Activated CD4-positive, alpha-beta T cell treated with anti-CD3 and anti-CD28 coated beads, Interleukin-2, amount 50 U/mL, for 16 hours (primary cell): ENCODE results near the gene CTNS.
"Not testable (repeated sequence)": the region's sequence is repeated elsewhere in the genome, so short reads cannot be mapped to it uniquely, and the experiment has no call there.

Experiments
- DNase-seq: peaks from one replicate; pipeline ENCODE4 v3.0.0-alpha.2; 2020

The CTNS gene

DNA sequence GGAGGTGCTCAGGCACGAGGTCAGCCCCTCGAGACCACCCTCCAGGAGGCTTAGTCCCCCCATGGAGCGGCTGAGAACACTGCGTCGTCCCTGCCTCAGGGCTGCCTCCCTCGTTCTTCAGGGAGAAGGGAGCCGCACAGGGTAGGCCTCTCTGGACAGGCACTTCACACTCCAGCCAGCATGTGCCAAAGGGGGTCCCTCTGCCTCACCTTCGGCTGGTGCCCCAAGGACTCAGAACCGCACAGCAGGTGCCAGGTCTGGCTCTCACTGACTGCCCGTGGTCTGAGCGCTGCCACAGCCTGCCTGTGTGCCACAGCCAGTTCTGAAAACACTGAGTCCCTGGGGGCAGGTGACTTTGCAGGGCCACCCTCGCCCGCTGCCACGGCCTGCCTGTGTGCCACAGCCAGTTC, 52.3 kb downstream of the CTNS start:
- DNase-seq, result no peak

- DNase-seq, result no peak
These were observed 52.9 kb downstream of the CTNS start for GRCh38 chr17:3689262-3690093.

DNA sequence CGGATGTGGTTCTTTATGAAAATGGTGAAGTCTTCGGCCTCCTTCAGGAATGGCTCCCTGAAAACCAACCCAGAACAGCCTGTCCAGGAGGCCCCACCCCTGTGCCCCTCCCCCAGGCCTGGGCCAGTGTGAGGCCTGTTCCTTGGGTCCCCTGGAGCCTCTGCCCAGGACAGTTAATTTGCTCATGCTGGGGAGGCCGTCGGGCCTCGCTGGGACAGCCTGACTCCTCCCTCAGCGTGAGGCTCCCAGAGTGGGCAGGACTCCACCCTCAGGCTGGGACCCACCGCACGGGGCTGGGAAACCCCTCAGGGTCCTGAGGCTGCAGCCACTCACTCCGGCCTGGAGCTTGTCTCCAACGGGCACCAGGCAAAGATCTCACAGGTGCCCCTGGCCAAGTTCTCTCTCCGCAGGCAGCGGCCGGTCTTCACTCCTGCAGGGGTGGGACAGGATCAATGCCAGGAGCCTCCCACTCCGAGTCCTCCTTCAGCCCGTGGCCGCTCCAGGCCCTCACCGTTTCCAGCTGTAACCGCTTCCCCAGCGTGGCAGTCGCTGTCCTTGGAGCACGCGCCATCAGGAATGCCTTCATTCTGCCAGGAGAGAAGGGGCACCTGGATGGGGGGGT, 53.6 kb downstream of the CTNS start:
- no peak for DNase-seq

- DNase-seq, result no peak
These were observed 55.1 kb downstream of the CTNS start for GRCh38 chr17:3691617-3692067.

DNA sequence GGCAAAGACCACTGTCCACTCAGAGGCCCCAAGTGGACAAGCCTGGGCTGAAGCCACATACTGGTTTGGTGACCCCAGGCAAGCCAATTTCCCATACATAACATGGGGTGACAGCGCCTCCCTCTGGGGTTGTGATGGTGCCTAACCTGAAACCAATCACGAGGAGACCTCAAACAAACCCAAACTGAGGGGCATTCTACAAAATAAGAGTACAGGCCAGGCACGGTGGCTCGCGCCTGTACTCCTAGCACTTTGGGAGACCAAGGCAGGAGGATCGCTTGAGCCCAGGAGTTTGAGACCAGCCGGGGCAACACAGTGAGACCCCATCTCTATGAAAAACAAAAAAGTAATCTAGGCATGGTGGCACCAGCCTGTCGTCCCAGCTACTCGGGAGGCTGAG, 55.8 kb downstream of the CTNS start:
- DNase-seq, result no peak

- no peak for DNase-seq
These were observed 56.6 kb downstream of the CTNS start for GRCh38 chr17:3693141-3693540.

GRCh38 chr17:3693829-3694231, 57.3 kb downstream of the CTNS start:
- DNase-seq, result peak; percentile 80

- DNase-seq, result no peak
These were observed 58.7 kb downstream of the CTNS start for GRCh38 chr17:3695129-3695722.

- peak; percentile 76 for DNase-seq
These were observed 59.3 kb downstream of the CTNS start, which contains the start of gene P2RX5 for GRCh38 chr17:3695723-3696411. Gene P2RX5, minus strand, starts transcription at chr17:3696155. Its CDS starts 150 bp downstream, at chr17:3696005.

GRCh38 chr17:3697103-3697476, 60.5 kb downstream of the CTNS start:
- no peak for DNase-seq

- no peak for DNase-seq
These were observed 61.6 kb downstream of the CTNS start for GRCh38 chr17:3698139-3698538.

GRCh38 chr17:3699951-3700350, 63.4 kb downstream of the CTNS start:
- no peak for DNase-seq

- DNase-seq, result not testable (repeated sequence)
These were observed 65.5 kb downstream of the CTNS start for GRCh38 chr17:3702041-3702539.

DNA sequence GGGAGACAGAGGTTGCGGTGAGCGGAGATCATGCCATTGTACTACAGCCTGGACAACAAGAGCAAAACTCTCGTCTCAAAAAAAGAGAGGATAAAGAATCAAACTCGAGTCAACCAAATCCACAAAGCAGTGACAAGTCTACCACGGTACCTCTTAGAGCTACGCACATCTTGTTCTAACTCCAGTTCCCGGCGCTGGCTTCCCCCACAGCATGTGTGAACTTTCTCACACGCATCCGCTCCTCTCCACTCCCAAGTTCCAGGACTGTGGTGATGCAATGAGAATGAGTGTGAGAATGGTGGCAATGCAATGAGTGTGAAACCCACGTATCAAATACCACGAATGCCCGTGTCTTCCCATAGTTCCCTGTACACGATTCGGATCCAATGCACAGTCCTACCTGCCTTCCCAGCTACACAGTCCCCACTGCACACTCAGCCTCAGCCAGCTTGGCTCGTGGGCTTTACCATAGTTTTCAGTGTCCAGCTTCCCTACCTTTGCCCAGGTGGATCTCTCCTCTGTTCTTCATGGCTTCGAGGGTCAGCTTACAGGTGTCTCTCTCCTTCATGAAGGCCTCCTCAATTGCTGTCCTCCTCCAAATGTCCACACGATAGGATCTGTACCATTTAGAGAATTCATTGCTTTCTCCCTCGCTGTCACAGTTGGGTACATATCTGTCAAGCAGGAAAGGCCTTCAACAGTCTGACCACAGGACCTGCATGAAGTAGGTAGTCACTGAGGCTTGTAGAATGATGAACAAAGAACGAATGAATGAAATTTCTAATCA, 68.6 kb downstream of the CTNS start:
- DNase-seq, result no peak

GRCh38 chr17:3705718-3705984, 69.1 kb downstream of the CTNS start:
- DNase-seq, result not testable (repeated sequence)

- DNase-seq, result no peak
These were observed 71.8 kb downstream of the CTNS start for GRCh38 chr17:3708366-3708765.

GRCh38 chr17:3710951-3711383, 74.4 kb downstream of the CTNS start:
- peak; percentile 98 for DNase-seq
